Lower leg skin (tissue), 3 donors: ENCODE data around the gene ABCC1.

Source experiments
- CTCF ChIP-seq, 3 donors: fragments of 450-650 bp; IDR thresholded peaks; one replicate each; pipeline ENCODE4 v1.5.1; 2016; ENCODE audit warnings: antibody characterized with exemption in 3 of 3, mild to moderate bottlenecking in 3 of 3, moderate library complexity in 2 of 3
- POLR2A ChIP-seq, 2 donors: fragments of 450-650 bp; IDR thresholded peaks; one replicate each; pipeline ENCODE4 v1.6.1; 2016 to 2017; ENCODE audit warnings: antibody characterized with exemption in 2 of 2, mild to moderate bottlenecking in 1 of 2, moderate library complexity in 1 of 2

- TF ChIP-seq CTCF (IDR thresholded peaks at IDR 0.05) (no peak), POLR2A (IDR thresholded peaks at IDR 0.05) (no peak)
These were observed 99.6 kb downstream of the ABCC1 start for GRCh38 chr16:16048904-16049582.
